Measurements from ENCODE around the gene PEX10. TPM values are rescaled to one million over a fixed set of nuclear protein-coding genes. Genes with fewer than 3 reads are reported as not detected.
A peak's percentile ranks its signal among the peaks of the same experiment; 100 is the strongest.

PEX10 gene
- total RNA-seq, 1 donor from 2014 or later, result 26.5 TPM

GRCh38 chr1:2392686-2393085 is 19.7 kb downstream of the PEX10 start:
- no peak for DNase-seq (ENCODE audit: low read depth)
- peak overlapping the region; percentile 73 for H3K4me3 ChIP-seq (ENCODE audit: low read depth, low read length)
- TF ChIP-seq CTCF (conservative IDR thresholded peaks at IDR 0.05; ENCODE audit: low read depth, low read length), result no peak

GRCh38 chr1:2391931-2392509 is 20.3 kb downstream of the PEX10 start:
- DNase-seq (ENCODE audit: low read depth), result no peak
- H3K4me3 ChIP-seq (ENCODE audit: low read depth, low read length), result peak overlapping the region; percentile 73
- TF ChIP-seq CTCF (conservative IDR thresholded peaks at IDR 0.05; ENCODE audit: low read depth, low read length), result no peak

GRCh38 chr1:2391041-2391930 is 21.1 kb downstream of the PEX10 start, which contains the start of the genes MORN1 and RER1:
Gene MORN1, minus strand, starts transcription at chr1:2391554. Its CDS starts 21 bp downstream, at chr1:2391533.
Gene RER1, plus strand, starts transcription at chr1:2391841. Its CDS starts 3,950 bp downstream, at chr1:2395791.
- peak; percentile 65 for DNase-seq (ENCODE audit: low read depth)
- TF ChIP-seq CTCF (conservative IDR thresholded peaks at IDR 0.05; ENCODE audit: low read depth, low read length), result no peak
- peak within 1 kb of the TSS; percentile 100 for H3K4me3 ChIP-seq (ENCODE audit: low read depth, low read length)

GRCh38 chr1:2389644-2390043 is 22.7 kb downstream of the PEX10 start:
- DNase-seq (ENCODE audit: low read depth), result no peak
- H3K4me3 ChIP-seq (ENCODE audit: low read depth, low read length), result no peak overlapping the region
- TF ChIP-seq CTCF (conservative IDR thresholded peaks at IDR 0.05; ENCODE audit: low read depth, low read length), result no peak

- no peak overlapping the region for H3K4me3 ChIP-seq (ENCODE audit: low read depth, low read length)
- no peak for TF ChIP-seq CTCF (conservative IDR thresholded peaks at IDR 0.05; ENCODE audit: low read depth, low read length)
- DNase-seq (ENCODE audit: low read depth), result no peak
Measured at GRCh38 chr1:2388004-2388913, 24.1 kb downstream of the PEX10 start.

All from epithelial cell of proximal tubule (primary cell).